ENCODE results near the gene AREG. TPM values are rescaled to one million over a fixed set of nuclear protein-coding genes. Genes with fewer than 3 reads are reported as not detected.

Gene AREG
- total and polyA plus RNA-seq, 2 of the 13 experiments (the other 11 are each of a cell fraction or from before 2014, with no cell fraction given): 6.2 to 7.1 TPM

DNA sequence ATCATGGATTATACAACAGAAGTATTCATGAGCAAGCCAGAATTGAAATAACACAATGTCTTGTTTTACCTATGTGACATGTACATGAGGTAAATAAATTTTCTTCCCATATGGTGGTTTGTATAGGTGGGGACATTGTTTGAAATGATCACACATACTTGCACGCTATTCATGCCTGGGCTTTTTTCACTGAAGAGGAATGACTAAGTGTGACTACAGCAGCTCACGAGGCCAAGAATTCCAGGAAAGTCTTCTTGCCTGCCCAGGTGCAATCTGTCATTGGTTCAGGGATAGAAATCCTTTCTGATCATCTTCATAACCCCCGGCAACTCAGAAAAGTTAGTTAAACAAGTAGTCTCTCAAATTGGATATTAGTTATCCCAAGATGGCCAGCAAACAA lies 36.3 kb upstream of the AREG start:
- no peak for FAIRE-seq
- CTCF ChIA-PET (ENCODE audit: low intra/inter-chr PET ratio, low total read pairs): no interaction called here

DNA sequence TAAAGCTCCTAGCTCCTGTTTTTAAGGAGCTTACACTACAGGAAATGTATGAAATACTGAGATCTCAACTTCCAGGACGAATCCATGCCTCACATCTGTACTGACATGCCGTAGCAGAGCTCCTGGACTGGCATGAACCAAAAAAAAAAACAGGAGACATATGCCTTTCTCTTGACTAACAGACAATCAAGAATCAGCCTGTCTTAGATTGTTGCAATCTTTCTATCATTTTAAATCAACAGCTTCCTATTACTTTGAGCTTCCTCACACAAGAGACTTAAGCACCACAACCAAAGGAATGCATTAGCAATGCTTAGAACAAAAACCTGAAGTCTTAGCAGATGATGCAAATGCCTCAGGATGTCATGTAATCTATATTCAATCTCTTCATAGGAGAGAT lies 34.7 kb upstream of the AREG start:
- no peak for TF ChIP-seq EEA1 (CRISPR knock-in tag; IDR thresholded peaks at IDR 0.05; ENCODE audit: borderline replicate concordance)
- no peak for TF ChIP-seq ZNF20 (CRISPR knock-in tag; IDR thresholded peaks at IDR 0.05)
- TF ChIP-seq, protein P1, sequence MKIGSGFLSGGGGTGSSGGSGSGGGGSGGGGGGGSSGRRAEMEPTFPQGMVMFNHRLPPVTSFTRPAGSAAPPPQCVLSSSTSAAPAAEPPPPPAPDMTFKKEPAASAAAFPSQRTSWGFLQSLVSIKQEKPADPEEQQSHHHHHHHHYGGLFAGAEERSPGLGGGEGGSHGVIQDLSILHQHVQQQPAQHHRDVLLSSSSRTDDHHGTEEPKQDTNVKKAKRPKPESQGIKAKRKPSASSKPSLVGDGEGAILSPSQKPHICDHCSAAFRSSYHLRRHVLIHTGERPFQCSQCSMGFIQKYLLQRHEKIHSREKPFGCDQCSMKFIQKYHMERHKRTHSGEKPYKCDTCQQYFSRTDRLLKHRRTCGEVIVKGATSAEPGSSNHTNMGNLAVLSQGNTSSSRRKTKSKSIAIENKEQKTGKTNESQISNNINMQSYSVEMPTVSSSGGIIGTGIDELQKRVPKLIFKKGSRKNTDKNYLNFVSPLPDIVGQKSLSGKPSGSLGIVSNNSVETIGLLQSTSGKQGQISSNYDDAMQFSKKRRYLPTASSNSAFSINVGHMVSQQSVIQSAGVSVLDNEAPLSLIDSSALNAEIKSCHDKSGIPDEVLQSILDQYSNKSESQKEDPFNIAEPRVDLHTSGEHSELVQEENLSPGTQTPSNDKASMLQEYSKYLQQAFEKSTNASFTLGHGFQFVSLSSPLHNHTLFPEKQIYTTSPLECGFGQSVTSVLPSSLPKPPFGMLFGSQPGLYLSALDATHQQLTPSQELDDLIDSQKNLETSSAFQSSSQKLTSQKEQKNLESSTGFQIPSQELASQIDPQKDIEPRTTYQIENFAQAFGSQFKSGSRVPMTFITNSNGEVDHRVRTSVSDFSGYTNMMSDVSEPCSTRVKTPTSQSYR (CRISPR knock-in tag; IDR thresholded peaks at IDR 0.05; ENCODE audit: borderline replicate concordance): no peak
- no peak for TF ChIP-seq ETV5 (CRISPR knock-in tag; IDR thresholded peaks at IDR 0.05; ENCODE audit: borderline replicate concordance)
- TF ChIP-seq ZBTB7B (CRISPR knock-in tag; IDR thresholded peaks at IDR 0.05): no peak
- TF ChIP-seq ZNF550 (CRISPR knock-in tag; IDR thresholded peaks at IDR 0.05; ENCODE audit: borderline replicate concordance): no peak
- no peak for TF ChIP-seq ZFYVE20 (CRISPR knock-in tag; IDR thresholded peaks at IDR 0.05; ENCODE audit: borderline replicate concordance, low read depth)
- no peak for TF ChIP-seq MIER3 (CRISPR knock-in tag; IDR thresholded peaks at IDR 0.05; ENCODE audit: borderline replicate concordance)
- no peak for TF ChIP-seq ZNF510 (CRISPR knock-in tag; IDR thresholded peaks at IDR 0.05; ENCODE audit: low read depth)
- TF ChIP-seq ZNF883 (CRISPR knock-in tag; IDR thresholded peaks at IDR 0.05; ENCODE audit: not compliant biosample characterization): no peak
- TF ChIP-seq ELF4 (CRISPR knock-in tag; IDR thresholded peaks at IDR 0.05; ENCODE audit: borderline replicate concordance): no peak
- TF ChIP-seq NCOA1 (CRISPR knock-in tag; IDR thresholded peaks at IDR 0.05): no peak
- TF ChIP-seq ZNF619 (CRISPR knock-in tag; IDR thresholded peaks at IDR 0.05): no peak
- TF ChIP-seq, protein P2, sequence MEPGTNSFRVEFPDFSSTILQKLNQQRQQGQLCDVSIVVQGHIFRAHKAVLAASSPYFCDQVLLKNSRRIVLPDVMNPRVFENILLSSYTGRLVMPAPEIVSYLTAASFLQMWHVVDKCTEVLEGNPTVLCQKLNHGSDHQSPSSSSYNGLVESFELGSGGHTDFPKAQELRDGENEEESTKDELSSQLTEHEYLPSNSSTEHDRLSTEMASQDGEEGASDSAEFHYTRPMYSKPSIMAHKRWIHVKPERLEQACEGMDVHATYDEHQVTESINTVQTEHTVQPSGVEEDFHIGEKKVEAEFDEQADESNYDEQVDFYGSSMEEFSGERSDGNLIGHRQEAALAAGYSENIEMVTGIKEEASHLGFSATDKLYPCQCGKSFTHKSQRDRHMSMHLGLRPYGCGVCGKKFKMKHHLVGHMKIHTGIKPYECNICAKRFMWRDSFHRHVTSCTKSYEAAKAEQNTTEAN (CRISPR knock-in tag; conservative IDR thresholded peaks at IDR 0.05): no peak
- no TSS peak for BruUV-seq (replicated peaks)
- Histone ChIP-seq H3K9me3 (ENCODE audit: low read length) (no peaks in the 10 kb centered on the region), H3K4me3 (replicated peaks in 1 of 3; ENCODE audit: insufficient read depth in 1 of 3, low read depth in 2 of 3, low read length in 3 of 3) (no peak overlapping the region), H3K27me3 (ENCODE audit: control insufficient read depth in 1 of 2, insufficient read depth in 2 of 2, low read length in 2 of 2) (no peaks in the 10 kb centered on the region), H3K4me1 (ENCODE audit: insufficient read depth, low read length) (no peaks in the 10 kb centered on the region), H2AFZ (ENCODE audit: low read length) (no peak overlapping the region), H3K79me2 (ENCODE audit: insufficient read depth, low read length) (no peaks in the 10 kb centered on the region), H3K9ac (ENCODE audit: insufficient read depth, low read depth, low read length) (no peak overlapping the region), H3K4me2 (ENCODE audit: low read depth, low read length) (no peak overlapping the region), H4K20me1 (ENCODE audit: insufficient read depth, low read length) (no peaks in the 10 kb centered on the region), H3K27ac (ENCODE audit: extremely low read length, insufficient read depth, low read length) (no peak overlapping the region), H3K36me3 (replicated peaks in 1 of 2; ENCODE audit: control insufficient read depth in 1 of 2, insufficient read depth in 2 of 2, low read length in 2 of 2) (no peaks in the 10 kb centered on the region)
- ATAC-seq (no peak), FAIRE-seq (no peak), DNase-seq (ENCODE audit: low spot score) (no peak)
- ChIA-PET POLR2A (no interaction called here), CTCF (ENCODE audit: low intra/inter-chr PET ratio, low total read pairs) (no interaction called here)
- 26% methylated on average over 2 of the region's 2 CpGs for WGBS (ENCODE audit: low lambda C conversion rate)
- in situ Hi-C loops (cut with HindIII; ENCODE audit: extremely low pct_ligation_motif_present, low pct_unique_long_range_greater_than_20kb) (no loop called here), intact Hi-C loops (cut with micrococcal nuclease; ENCODE audit: unreplicated experiment) (no loop called here)

More for the DNA sequence above, 36.3 kb upstream of the AREG start:
- no peaks in the 10 kb centered on the region for H4K20me1 ChIP-seq (ENCODE audit: insufficient read depth, low read length)
- POLR2A ChIA-PET: no interaction called here
- ATAC-seq (no peak), DNase-seq (ENCODE audit: low spot score) (no peak)
- H2AFZ ChIP-seq (ENCODE audit: low read length): no peak overlapping the region
- H3K4me1 ChIP-seq (ENCODE audit: insufficient read depth, low read length): no peaks in the 10 kb centered on the region
- WGBS (ENCODE audit: low lambda C conversion rate): 51% methylated on average over 3 of the region's 3 CpGs
- H3K4me2 ChIP-seq (ENCODE audit: low read depth, low read length): no peak overlapping the region
- intact Hi-C loops (cut with micrococcal nuclease; ENCODE audit: unreplicated experiment): no loop called here
- no peaks in the 10 kb centered on the region for H3K79me2 ChIP-seq (ENCODE audit: insufficient read depth, low read length)
- in situ Hi-C loops (cut with HindIII; ENCODE audit: extremely low pct_ligation_motif_present, low pct_unique_long_range_greater_than_20kb): no loop called here
- H3K9me3 ChIP-seq (ENCODE audit: low read length): no peaks in the 10 kb centered on the region
- H3K27ac ChIP-seq (ENCODE audit: extremely low read length, insufficient read depth, low read length): no peak overlapping the region
- no peaks in the 10 kb centered on the region for H3K27me3 ChIP-seq (ENCODE audit: control insufficient read depth in 1 of 2, insufficient read depth in 2 of 2, low read length in 2 of 2)
- H3K36me3 ChIP-seq (replicated peaks in 1 of 2; ENCODE audit: control insufficient read depth in 1 of 2, insufficient read depth in 2 of 2, low read length in 2 of 2): no peaks in the 10 kb centered on the region
- no peak overlapping the region for H3K9ac ChIP-seq (ENCODE audit: insufficient read depth, low read depth, low read length)
- BruUV-seq (replicated peaks): no TSS peak
- no peak for TF ChIP-seq KMT2B (CRISPR knock-in tag; IDR thresholded peaks at IDR 0.05)
- TF ChIP-seq ZNF766 (CRISPR knock-in tag; IDR thresholded peaks at IDR 0.05; ENCODE audit: borderline replicate concordance): no peak
- TF ChIP-seq ZNF160 (CRISPR knock-in tag; IDR thresholded peaks at IDR 0.05): no peak
- no peak for TF ChIP-seq ZSCAN9 (CRISPR knock-in tag; IDR thresholded peaks at IDR 0.05; ENCODE audit: borderline replicate concordance)
- no peak for TF ChIP-seq ZNF724P (CRISPR knock-in tag; IDR thresholded peaks at IDR 0.05; ENCODE audit: borderline replicate concordance)
- TF ChIP-seq KLF15 (CRISPR knock-in tag; IDR thresholded peaks at IDR 0.05; ENCODE audit: borderline replicate concordance): no peak
- no peak for TF ChIP-seq HNRNPL (IDR thresholded peaks at IDR 0.05; ENCODE audit: low read depth, low read length)
- no peak overlapping the region for H3K4me3 ChIP-seq (replicated peaks in 1 of 3; ENCODE audit: insufficient read depth in 1 of 3, low read depth in 2 of 3, low read length in 3 of 3)

Measured in HepG2 (cell line).